A549 (cell line): ENCODE measurements around the gene DUSP28. TPM values are rescaled to one million over a fixed set of nuclear protein-coding genes. Genes with fewer than 3 reads are reported as not detected.

ENCODE experiments used
- ATAC-seq, 2 experiments: fragments of 200-7000 bp in 1 of 2; fragments of >200 bp in 1 of 2; cut with Nextera tagmentation in 1 of 2; cut with Tn5 transposase in 1 of 2; 3 replicates each; pipeline versions ENCODE4 v1.8.0 to v1.9.1; 2018 to 2020; ENCODE audit warnings: mild to moderate bottlenecking in 1 of 2, moderate library complexity in 1 of 2
- CTCF ChIA-PET: fragments of 300-600 bp; sonication (Branson Sonifier 250); formaldehyde crosslinking; extraction: SDS; loops from one replicate; lab custom pipeline; 2021; ENCODE audit warnings: antibody characterized with exemption, inconsistent platforms; lab: Yijun Ruan, JAX
- POLR2A ChIA-PET: fragments of 350-600 bp; formaldehyde crosslinking; extraction: SDS; loops from one replicate; lab custom pipeline; 2021; ENCODE audit warnings: antibody characterized with exemption, inconsistent platforms; lab: Yijun Ruan, JAX
- DNase-seq, 2 experiments: peaks; one replicate each; pipeline versions ENCODE4 v3.0.0 to v3.0.0-alpha.2; 2011 to 2016; ENCODE audit warnings: low read depth in 1 of 2, low spot score in 1 of 2
- FAIRE-seq: peaks from 2 replicates; lab custom pipeline; 2011; peaks lifted over from hg19 to GRCh38; lab: Jason Lieb, UNC
- H3K27ac ChIP-seq, 2 experiments: fragments of >200 bp; sonication (Bioruptor Twin); formaldehyde crosslinking; 3 replicates each; pipeline ENCODE4 v1.5.1; 2016 to 2017
- H3K4me1 ChIP-seq: fragments of >200 bp; sonication (Bioruptor Twin); formaldehyde crosslinking; 3 replicates; pipeline ENCODE4 v1.6.1; 2016
- H3K4me2 ChIP-seq: fragments of >200 bp; sonication (Bioruptor Twin); formaldehyde crosslinking; 3 replicates; pipeline ENCODE4 v1.6.1; 2016
- H3K4me3 ChIP-seq: fragments of >200 bp; sonication (Bioruptor Twin); formaldehyde crosslinking; 3 replicates; pipeline ENCODE4 v1.5.1; 2016
- H3K9me3 ChIP-seq: fragments of >200 bp; sonication (Bioruptor Twin); formaldehyde crosslinking; 3 replicates; pipeline ENCODE4 v1.6.1; 2016
- CBX8 ChIP-seq: fragments of 200-600 bp; sonication (generic); IDR thresholded peaks from 2 replicates; pipeline ENCODE4 v1.6.1; 2016
- CEBPB ChIP-seq, 2 experiments: fragments of >200 bp in 1 of 2; sonication (Bioruptor Twin) in 1 of 2; formaldehyde crosslinking in 1 of 2; IDR thresholded peaks; 2 replicates each; pipeline ENCODE4 v1.6.1; 2012 to 2016
- CHD2 ChIP-seq: fragments of 150-350 bp; IDR thresholded peaks from 2 replicates; pipeline ENCODE4 v1.6.1; 2014; ENCODE audit warnings: low read length; ENCODE audit not compliant: partially characterized antibody
- EP300 ChIP-seq, 2 experiments: fragments of >200 bp; sonication (Bioruptor Twin); formaldehyde crosslinking; IDR thresholded peaks; 2 replicates in 1 of 2; 3 replicates in 1 of 2; pipeline ENCODE4 v1.6.1; 2016 to 2017
- FOSB ChIP-seq: fragments of 250-450 bp; sonication (Bioruptor Pico); IDR thresholded peaks from 2 replicates; pipeline ENCODE4 v1.5.0; 2020; ENCODE audit warnings: mild to moderate bottlenecking, moderate library complexity
- HDAC2 ChIP-seq: fragments of 200-600 bp; sonication (generic); IDR thresholded peaks from 2 replicates; pipeline ENCODE4 v1.6.1; 2016
- HES2 ChIP-seq: fragments of >200 bp; sonication (Bioruptor Twin); formaldehyde crosslinking; IDR thresholded peaks from 2 replicates; pipeline ENCODE4 v1.6.1; 2016
- JUN ChIP-seq, 2 experiments: fragments of >200 bp; sonication (Bioruptor Twin); formaldehyde crosslinking; IDR thresholded peaks; 2 replicates in 1 of 2; 3 replicates in 1 of 2; pipeline ENCODE4 v1.6.1; 2016 to 2017
- JUNB ChIP-seq: fragments of >200 bp; sonication (Bioruptor Twin); formaldehyde crosslinking; IDR thresholded peaks from 2 replicates; pipeline ENCODE4 v1.6.1; 2016
- KDM1A ChIP-seq: fragments of 200-600 bp; sonication (generic); IDR thresholded peaks from 2 replicates; pipeline ENCODE4 v1.6.1; 2016; ENCODE audit warnings: low read depth, mild to moderate bottlenecking
- KDM5A ChIP-seq: fragments of 200-600 bp; sonication (generic); IDR thresholded peaks from 2 replicates; pipeline ENCODE4 v1.6.1; 2016; ENCODE audit warnings: antibody characterized with exemption, mild to moderate bottlenecking
- NFE2L2 ChIP-seq: fragments of 150-350 bp; conservative IDR thresholded peaks from 2 replicates; pipeline ENCODE4 v1.6.1; 2014; ENCODE audit warnings: low read length
- NPAS2 ChIP-seq: fragments of 250-450 bp; sonication (Bioruptor Pico); IDR thresholded peaks from 2 replicates; pipeline ENCODE4 v1.8.0; 2022; ENCODE audit warnings: mild to moderate bottlenecking, moderate library complexity, borderline replicate concordance
- POLR2A ChIP-seq: IDR thresholded peaks from 2 replicates; pipeline ENCODE4 v1.6.1; 2012; ENCODE audit warnings: mild to moderate bottlenecking, low read length
- POLR2AphosphoS2 ChIP-seq: conservative IDR thresholded peaks from 2 replicates; pipeline ENCODE4 v1.6.1; 2012; ENCODE audit warnings: low read length, improper control_type of control experiment, inconsistent platforms
- RAD21 ChIP-seq, 2 experiments: fragments of >200 bp in 1 of 2; sonication (Bioruptor Twin) in 1 of 2; formaldehyde crosslinking in 1 of 2; IDR thresholded peaks in 1 of 2; conservative IDR thresholded peaks in 1 of 2; 2 replicates in 1 of 2; 3 replicates in 1 of 2; pipeline ENCODE4 v1.6.1; 2012 to 2018; ENCODE audit warnings: inconsistent platforms in 1 of 2
- REST ChIP-seq: fragments of 200-600 bp; sonication (generic); IDR thresholded peaks from 2 replicates; pipeline ENCODE4 v1.6.1; 2016; ENCODE audit warnings: antibody characterized with exemption, mild to moderate bottlenecking, moderate library complexity
- RFX5 ChIP-seq: fragments of 450-650 bp; IDR thresholded peaks from 2 replicates; pipeline ENCODE4 v1.7.1; 2014; ENCODE audit warnings: antibody characterized with exemption, mild to moderate bottlenecking, moderate library complexity
- RNF2 ChIP-seq: fragments of 200-600 bp; sonication (generic); IDR thresholded peaks from 2 replicates; pipeline ENCODE4 v1.6.1; 2016; ENCODE audit warnings: low read depth, mild to moderate bottlenecking, antibody characterized with exemption, moderate library complexity, borderline replicate concordance
- ZC3H11A ChIP-seq: fragments of 450-650 bp; IDR thresholded peaks from 2 replicates; pipeline ENCODE4 v1.6.1; 2014; ENCODE audit warnings: antibody characterized with exemption, mild to moderate bottlenecking
- ZSCAN20 ChIP-seq: fragments of 250-450 bp; sonication (Bioruptor Pico); IDR thresholded peaks from 2 replicates; pipeline ENCODE4 v1.8.0; 2022; ENCODE audit warnings: mild to moderate bottlenecking, moderate library complexity
- WGBS: methylation state at CpG from one replicate; pipeline ENCODE4 v1.1.6; 2017; ENCODE audit errors: missing lambda C conversion rate; 5-methylcytosine and 5-hydroxymethylcytosine counted together
- polyA plus RNA-seq, 4 experiments: library from polyadenylated mRNA; depleted of rRNA in 3 of 4; stranded (reverse); fragments of >200 nt; fragmentation: RNase III in 1 of 4; extraction: RNeasy Plus Mini Kit Qiagen cat#74134 plus additional on column Dnase treatment in 1 of 4; gene quantifications; 2 replicates in 3 of 4; 3 replicates in 1 of 4; pipeline ENCODE4 v1.2.3, GENCODE V29; 2011 to 2017
- TF ChIP-seq, protein P1 (sequence below): fragments of >200 bp; sonication (Bioruptor Twin); formaldehyde crosslinking; IDR thresholded peaks from 3 replicates; pipeline ENCODE4 v1.6.1; 2016
- TF ChIP-seq, protein P2 (sequence below): fragments of 250-450 bp; sonication (Bioruptor Pico); IDR thresholded peaks from 2 replicates; pipeline ENCODE4 v1.5.0; 2020; ENCODE audit warnings: low read depth, mild to moderate bottlenecking, moderate library complexity

Gene DUSP28
- polyA plus RNA-seq, 2 of the 4 experiments (the other 2 are of a cell fraction) = 5.2 to 14.3 TPM

GRCh38 chr2:240593703-240594451 is 33.7 kb downstream of the DUSP28 start:
- Histone ChIP-seq H3K4me1 (no peaks in the 10 kb centered on the region), H3K4me2 (no peak overlapping the region), H3K4me3 (no peak overlapping the region), H3K27ac (no peak overlapping the region), H3K9me3 (no peaks in the 10 kb centered on the region)
- CTCF ChIA-PET = interaction anchor here (1.0 to 1.2 kb wide), 2 partner anchors 10 to 28 kb away, joined by 3 read pairs; no protein-coding TSS in a partner anchor
- ATAC-seq (no peak), DNase-seq (no peak), FAIRE-seq (no peak)
- TF ChIP-seq, protein P1, sequence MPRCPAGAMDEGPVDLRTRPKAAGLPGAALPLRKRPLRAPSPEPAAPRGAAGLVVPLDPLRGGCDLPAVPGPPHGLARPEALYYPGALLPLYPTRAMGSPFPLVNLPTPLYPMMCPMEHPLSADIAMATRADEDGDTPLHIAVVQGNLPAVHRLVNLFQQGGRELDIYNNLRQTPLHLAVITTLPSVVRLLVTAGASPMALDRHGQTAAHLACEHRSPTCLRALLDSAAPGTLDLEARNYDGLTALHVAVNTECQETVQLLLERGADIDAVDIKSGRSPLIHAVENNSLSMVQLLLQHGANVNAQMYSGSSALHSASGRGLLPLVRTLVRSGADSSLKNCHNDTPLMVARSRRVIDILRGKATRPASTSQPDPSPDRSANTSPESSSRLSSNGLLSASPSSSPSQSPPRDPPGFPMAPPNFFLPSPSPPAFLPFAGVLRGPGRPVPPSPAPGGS = no peak
- no peak for TF ChIP-seq RFX5
- no peak for TF ChIP-seq HES2
- no peak for TF ChIP-seq CBX8
- TF ChIP-seq KDM1A = no peak
- TF ChIP-seq NFE2L2 = no peak
- no peak for TF ChIP-seq POLR2AphosphoS2
- no peak for TF ChIP-seq CEBPB (IDR thresholded peaks at IDR 0.05)
- TF ChIP-seq POLR2A = no peak
- no peak for TF ChIP-seq KDM5A
- TF ChIP-seq CHD2 = no peak
- TF ChIP-seq EP300 (IDR thresholded peaks at IDR 0.05) = no peak
- no peak for TF ChIP-seq RAD21 (conservative IDR thresholded peaks at IDR 0.05 in 1 of 2, IDR thresholded peaks at IDR 0.05 in 1 of 2)
- no peak for TF ChIP-seq ZC3H11A
- POLR2A ChIA-PET = no interaction called here
- WGBS = 95% methylated on average over 12 of the region's 19 CpGs

- ChIA-PET CTCF (interaction anchor here (1.2 to 1.4 kb wide), 2 partner anchors 9 to 10 kb away, joined by 3 to 4 read pairs; partner anchors contain the start of gene CAPN10), POLR2A (no interaction called here)
- H3K4me2 ChIP-seq = no peak overlapping the region
- H3K4me1 ChIP-seq = no peaks in the 10 kb centered on the region
- FAIRE-seq = no peak
- no peak for ATAC-seq
- no peak for TF ChIP-seq FOSB (CRISPR knock-in tag)
- no peak for TF ChIP-seq JUNB
- TF ChIP-seq RFX5 = no peak
- no peak for TF ChIP-seq RNF2
- TF ChIP-seq JUN (IDR thresholded peaks at IDR 0.05) = no peak
- TF ChIP-seq, protein P2, sequence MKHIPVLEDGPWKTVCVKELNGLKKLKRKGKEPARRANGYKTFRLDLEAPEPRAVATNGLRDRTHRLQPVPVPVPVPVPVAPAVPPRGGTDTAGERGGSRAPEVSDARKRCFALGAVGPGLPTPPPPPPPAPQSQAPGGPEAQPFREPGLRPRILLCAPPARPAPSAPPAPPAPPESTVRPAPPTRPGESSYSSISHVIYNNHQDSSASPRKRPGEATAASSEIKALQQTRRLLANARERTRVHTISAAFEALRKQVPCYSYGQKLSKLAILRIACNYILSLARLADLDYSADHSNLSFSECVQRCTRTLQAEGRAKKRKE (CRISPR knock-in tag) = no peak
- no peak overlapping the region for H3K27ac ChIP-seq
- no peak overlapping the region for H3K4me3 ChIP-seq
- no peak for DNase-seq
- H3K9me3 ChIP-seq = no peaks in the 10 kb centered on the region
- WGBS = 91% methylated on average over 24 of the region's 34 CpGs
These were observed 34.6 kb downstream of the DUSP28 start for GRCh38 chr2:240594511-240595380.

GRCh38 chr2:240595381-240596079 is 35.4 kb downstream of the DUSP28 start:
- peak; percentile 43 to 88; a peak in 4 of 6 replicates for ATAC-seq
- no peak for FAIRE-seq
- peak; percentile 30 to 50 for DNase-seq
- no peaks in the 10 kb centered on the region for H3K4me1 ChIP-seq
- no peak overlapping the region for H3K27ac ChIP-seq
- TF ChIP-seq NPAS2 (CRISPR knock-in tag) (no peak), RAD21 (conservative IDR thresholded peaks at IDR 0.05 in 1 of 2, IDR thresholded peaks at IDR 0.05 in 1 of 2) (peak in 1 of 2 experiments; percentile 17; a peak in 1 of 5 replicates), ZSCAN20 (CRISPR knock-in tag) (no peak), REST (no peak), HDAC2 (no peak)
- 69% methylated on average over 11 of the region's 18 CpGs for WGBS
- H3K4me2 ChIP-seq = no peak overlapping the region
- H3K4me3 ChIP-seq = no peak overlapping the region
- ChIA-PET POLR2A (no interaction called here), CTCF (interaction anchor here (1.4 kb wide), 1 partner anchor 10 kb away, joined by 4 read pairs; the partner anchor contains the start of gene CAPN10)
- H3K9me3 ChIP-seq = no peaks in the 10 kb centered on the region
